Measurements from ENCODE around the gene CNN1. TPM values are rescaled to one million over a fixed set of nuclear protein-coding genes. Genes with fewer than 3 reads are reported as not detected.

Gene CNN1
- total RNA-seq = 25.2 and 31.1 TPM in 2 replicates

GRCh38 chr19:11538232-11539036 lies at the start of gene CNN1:
TSS of gene CNN1 (plus strand) at chr19:11538851. CDS start at chr19:11538928, 77 bp downstream.

GRCh38 chr19:11505504-11506100 lies 33.0 kb upstream of the CNN1 start, which contains the start of gene ZNF653:
TSS of gene ZNF653 (minus strand) at chr19:11505839. CDS start at chr19:11505786, 53 bp downstream.

GRCh38 chr19:11528551-11529341 lies 9.9 kb upstream of the CNN1 start, which contains the start of gene ECSIT:
TSS of gene ECSIT (minus strand) at chr19:11529134. CDS start at chr19:11519170, 9,964 bp downstream.

GRCh38 chr19:11558881-11559828 lies 20.5 kb downstream of the CNN1 start, which contains the start of gene ELOF1:
TSS of gene ELOF1 (minus strand) at chr19:11559230. CDS start at chr19:11554347, 4,883 bp downstream.

GRCh38 chr19:11577451-11578257 lies 39.0 kb downstream of the CNN1 start, which contains the start of gene ACP5:
TSS of gene ACP5 (minus strand) at chr19:11577645. CDS start at chr19:11577317, 328 bp downstream.

GRCh38 chr19:11597202-11598102 lies 58.8 kb downstream of the CNN1 start, which contains the start of gene ZNF627:
TSS of gene ZNF627 (plus strand) at chr19:11597483. CDS start at chr19:11597628, 145 bp downstream.

Other genes with a start within 250 kb of the CNN1 start
- not detected in 2 replicates for gene TSPAN16, start 242.7 kb upstream of the CNN1 start, total RNA-seq
- 10.8 and 26.4 TPM in 2 replicates for gene RAB3D, start 199.2 kb upstream of the CNN1 start, total RNA-seq
- 39.3 and 42.4 TPM in 2 replicates for gene TMEM205, start 192.6 kb upstream of the CNN1 start, total RNA-seq
- 8.3 and 12.1 TPM in 2 replicates for gene CCDC159, start 192.3 kb upstream of the CNN1 start, total RNA-seq
- gene PLPPR2, start 183.4 kb upstream of the CNN1 start, total RNA-seq = 31.2 and 34.9 TPM in 2 replicates
- gene SWSAP1, start 164.2 kb upstream of the CNN1 start, total RNA-seq = 0.50 and 0.65 TPM in 2 replicates
- 12.6 and 12.7 TPM in 2 replicates for gene EPOR, start 154.5 kb upstream of the CNN1 start, total RNA-seq
- gene RGL3, start 119.5 kb upstream of the CNN1 start, total RNA-seq = 4.8 and 6.4 TPM in 2 replicates
- gene ODAD3, start 103.7 kb upstream of the CNN1 start, total RNA-seq = 0.23 and 0.26 TPM in 2 replicates
- gene PRKCSH, start 103.2 kb upstream of the CNN1 start, total RNA-seq = 443 and 455 TPM in 2 replicates
- not detected in 2 replicates for gene ELAVL3, start 57.8 kb upstream of the CNN1 start, total RNA-seq
- gene ZNF653, start 33.0 kb upstream of the CNN1 start, total RNA-seq = 5.2 and 6.1 TPM in 2 replicates
- 26.6 and 26.8 TPM in 2 replicates for gene ECSIT, start 9.7 kb upstream of the CNN1 start, total RNA-seq
- 27.5 and 28.2 TPM in 2 replicates for gene ELOF1, start 20.4 kb downstream of the CNN1 start, total RNA-seq
- 2.4 TPM in 2 replicates for gene ACP5, start 38.8 kb downstream of the CNN1 start, total RNA-seq
- 15.2 and 16.5 TPM in 2 replicates for gene ZNF627, start 58.6 kb downstream of the CNN1 start, total RNA-seq
- 3.6 and 3.9 TPM in 2 replicates for gene ZNF823, start 200.1 kb downstream of the CNN1 start, total RNA-seq
- 10.7 and 12.3 TPM in 2 replicates for gene ZNF441, start 228.1 kb downstream of the CNN1 start, total RNA-seq

Measured in smooth muscle cell of the pulmonary artery (primary cell).